Activated T-cell treated with anti-CD3 and anti-CD28 coated beads, Interleukin-2, amount 50 U/mL, for 1 hour (primary cell): ENCODE data around the gene ACAP2.
"Not testable (repeated sequence)": the region's sequence is repeated elsewhere in the genome, so short reads cannot be mapped to it uniquely, and the experiment has no call there.

Experiments used
- DNase-seq: peaks from one replicate; pipeline ENCODE4 v3.0.0-alpha.2; 2020

ACAP2 gene

DNA sequence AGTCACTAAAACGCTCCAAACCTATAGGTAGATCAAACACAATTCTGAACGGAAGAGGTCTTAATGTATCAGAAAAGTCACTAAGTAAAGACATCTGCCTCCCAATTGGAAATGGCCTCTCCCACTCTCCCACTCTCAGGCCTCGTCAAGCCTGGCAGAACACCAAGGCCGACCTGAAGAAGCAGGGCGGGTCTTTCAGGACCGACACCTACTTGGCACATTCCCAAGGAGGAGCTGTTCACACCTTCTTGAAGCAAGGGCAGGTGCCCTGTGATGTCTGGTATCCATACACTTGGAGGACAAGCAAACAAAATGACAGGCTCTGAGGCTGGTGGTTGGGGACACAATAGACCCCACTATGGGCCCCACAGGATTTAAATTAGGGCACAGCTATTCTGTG lies 201.9 kb downstream of the ACAP2 start:
- no peak for DNase-seq

DNA sequence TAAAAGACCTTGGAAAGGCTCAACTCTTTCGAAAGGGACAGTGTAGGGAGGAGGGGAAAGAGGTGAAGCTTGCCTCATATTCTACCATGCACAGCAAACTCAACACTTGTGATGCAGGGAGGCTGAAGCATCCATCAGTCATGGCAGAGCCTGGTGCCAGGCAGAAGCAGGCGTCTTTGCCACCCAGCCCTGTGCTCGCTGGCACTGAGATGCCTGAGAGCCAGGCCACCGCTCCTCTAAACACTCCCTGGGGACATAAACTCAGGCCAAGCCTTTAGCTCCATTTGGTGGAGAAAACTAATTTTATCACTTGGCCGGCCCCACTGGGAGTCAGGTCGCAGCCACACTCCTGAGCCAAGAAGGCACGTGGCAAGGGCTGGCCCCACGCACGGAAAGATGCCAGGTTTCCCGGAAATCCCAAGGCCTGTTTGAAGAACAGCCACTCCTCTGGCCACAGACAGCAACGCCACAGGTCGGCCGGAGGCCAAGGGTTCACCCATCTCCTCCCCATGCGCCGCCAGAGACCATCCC lies 202.6 kb downstream of the ACAP2 start:
- DNase-seq: no peak

DNA sequence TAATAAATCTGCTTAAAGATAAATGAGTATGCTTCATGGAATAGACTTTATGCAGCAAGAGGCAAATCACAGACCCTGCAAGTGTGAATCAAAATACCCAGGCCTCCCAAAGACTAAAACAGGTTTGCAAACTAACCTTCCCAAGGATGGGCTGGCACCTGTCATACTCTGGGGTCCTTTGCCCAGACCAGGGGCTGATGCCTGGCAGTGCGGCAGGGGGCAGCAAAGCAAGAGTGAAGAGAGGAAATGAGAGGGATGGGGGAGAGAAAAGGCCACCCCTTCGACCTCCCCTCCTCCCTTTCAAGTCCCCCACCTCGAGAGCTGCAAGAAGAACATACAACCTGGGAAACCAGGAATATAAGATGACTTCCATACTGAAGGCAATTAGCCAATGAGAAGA lies 203.7 kb downstream of the ACAP2 start:
- no peak for DNase-seq

DNA sequence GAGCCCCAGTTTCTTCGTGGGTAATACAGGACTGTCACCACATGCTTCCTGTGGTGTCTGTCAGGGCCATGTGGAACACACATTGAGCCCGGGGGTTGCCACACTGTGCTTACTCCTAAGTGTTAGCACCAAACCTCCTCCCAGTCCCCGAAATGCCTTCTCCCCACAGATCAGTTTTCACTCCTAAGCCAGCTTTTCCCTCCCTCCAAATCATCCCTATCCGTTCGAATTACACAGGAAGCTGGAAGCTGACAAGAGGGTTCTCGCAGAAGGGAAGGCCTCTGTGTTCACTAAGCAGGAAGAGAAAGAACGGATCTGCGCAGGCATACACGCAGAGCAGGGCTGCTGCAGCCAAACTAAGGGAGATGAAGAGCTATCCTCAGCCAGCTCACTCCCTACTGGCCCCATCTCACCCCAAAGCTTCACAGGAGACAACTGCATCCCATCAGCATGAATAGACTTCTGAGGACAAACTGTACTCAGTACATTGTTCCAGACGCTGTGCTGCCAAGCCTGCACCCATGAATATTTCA lies 204.2 kb downstream of the ACAP2 start:
- no peak for DNase-seq

DNA sequence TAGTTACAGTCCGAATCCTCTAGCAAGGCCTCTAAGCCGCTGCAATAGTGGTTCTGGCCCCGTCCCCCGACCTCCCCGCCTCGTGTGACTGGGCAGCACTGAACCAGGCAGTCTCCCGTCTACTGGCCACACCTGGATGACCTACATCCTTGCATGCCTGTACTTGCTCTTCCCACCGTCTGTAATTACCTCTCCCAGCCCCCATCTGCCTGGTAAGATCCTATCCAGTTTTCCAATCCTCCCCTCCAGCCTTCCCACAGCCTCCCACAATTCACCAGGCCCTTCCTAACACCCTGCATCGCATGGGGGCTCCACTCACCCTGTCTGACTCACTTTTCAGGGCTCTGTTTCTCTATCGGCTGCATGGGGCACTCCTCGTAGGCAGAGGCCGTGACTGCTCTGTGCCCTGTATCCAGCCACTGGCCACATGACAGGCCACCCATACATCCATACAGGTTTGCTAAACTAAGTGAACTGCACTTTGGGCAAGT lies 204.7 kb downstream of the ACAP2 start:
- no peak for DNase-seq

DNA sequence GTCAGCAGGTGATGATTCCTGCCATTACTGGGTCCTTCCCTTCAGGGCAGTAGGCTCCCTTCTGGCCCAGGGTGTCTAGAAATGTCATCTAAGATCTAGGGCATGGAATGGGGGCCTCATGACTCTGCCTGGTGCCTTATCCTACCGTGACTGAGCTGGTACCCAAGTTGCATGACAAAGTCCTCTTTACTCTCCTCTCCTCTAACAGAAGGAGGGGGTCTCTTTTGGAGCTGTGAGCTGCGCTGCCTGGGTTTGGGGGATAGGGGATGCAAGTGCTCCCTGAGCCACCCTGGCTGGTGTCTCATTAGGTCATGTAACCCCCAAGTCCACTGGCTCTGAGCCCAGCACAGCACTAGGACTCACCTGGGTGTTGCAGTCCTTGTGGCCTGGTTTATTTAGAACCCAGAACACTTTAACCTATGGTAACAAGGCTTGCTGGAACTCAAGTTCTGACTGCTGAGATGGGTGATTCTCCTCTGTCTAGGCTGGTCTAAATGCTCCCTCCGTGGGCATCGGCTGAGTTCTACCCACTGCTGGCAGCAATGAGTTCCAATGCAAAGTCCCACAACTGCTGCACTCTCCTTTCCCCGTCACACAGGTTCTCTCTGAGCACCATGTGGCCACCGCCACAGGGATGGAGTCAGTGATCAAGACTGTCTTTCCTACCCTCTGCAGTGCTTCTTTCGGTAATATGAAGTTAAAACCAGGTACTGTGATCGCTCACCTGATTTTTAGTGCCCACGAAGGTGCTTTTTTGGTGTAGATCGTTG lies 205.8 kb downstream of the ACAP2 start:
- DNase-seq: no peak

DNA sequence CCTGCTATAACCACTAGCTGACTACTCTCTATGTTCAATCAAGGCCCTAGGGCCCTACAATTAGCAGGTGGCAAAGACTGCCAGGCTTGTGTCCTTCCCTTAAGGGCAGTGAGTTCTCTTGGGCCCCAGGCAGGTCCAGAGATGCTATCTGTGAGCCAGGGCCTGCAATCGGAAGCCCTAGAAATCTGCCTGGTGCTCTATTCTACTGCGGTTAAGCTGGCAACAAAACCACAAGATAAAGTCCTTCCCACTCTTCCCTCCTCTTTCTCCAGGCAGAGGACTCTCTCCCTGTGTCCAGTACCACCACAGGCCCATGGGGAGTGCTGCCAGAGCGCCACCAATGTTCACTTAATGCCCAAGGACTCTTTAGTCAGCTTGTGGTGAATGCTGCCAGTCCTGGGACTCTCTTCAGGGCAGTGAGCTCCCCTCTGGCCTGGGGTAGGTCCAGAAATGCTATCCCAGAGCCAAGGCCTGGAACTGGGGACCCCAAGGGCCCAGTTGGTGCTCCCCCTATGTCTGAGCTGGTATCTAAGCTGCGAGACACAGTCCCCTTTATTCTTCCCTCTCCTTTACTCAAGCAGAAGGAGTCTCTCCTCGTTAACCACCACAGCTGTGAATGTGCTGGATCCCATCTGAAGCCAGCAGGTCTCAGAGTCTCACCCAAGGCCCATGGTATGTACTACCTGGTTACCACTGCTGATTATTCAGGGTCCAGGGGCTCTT lies 206.6 kb downstream of the ACAP2 start:
- DNase-seq: no peak

DNA sequence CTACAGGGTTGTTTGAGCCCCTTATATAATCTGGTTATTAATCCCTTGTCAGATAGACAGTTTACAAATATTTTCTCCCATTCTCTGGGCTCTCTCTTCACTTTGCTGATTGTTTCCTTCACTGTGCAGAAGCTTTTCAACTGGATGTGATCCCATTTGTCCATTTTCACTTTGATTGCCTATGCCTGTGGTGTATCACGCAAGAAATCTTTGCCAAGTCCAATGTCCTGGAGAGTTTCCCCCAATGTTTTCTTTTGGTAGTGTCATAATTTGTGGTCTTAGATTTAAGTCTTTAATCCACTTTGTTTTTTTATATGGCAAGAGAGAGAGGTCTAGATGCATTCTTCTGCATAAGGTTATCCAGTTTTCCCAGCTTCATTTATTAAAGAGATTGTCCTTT lies 212.6 kb downstream of the ACAP2 start:
- no peak for DNase-seq

DNA sequence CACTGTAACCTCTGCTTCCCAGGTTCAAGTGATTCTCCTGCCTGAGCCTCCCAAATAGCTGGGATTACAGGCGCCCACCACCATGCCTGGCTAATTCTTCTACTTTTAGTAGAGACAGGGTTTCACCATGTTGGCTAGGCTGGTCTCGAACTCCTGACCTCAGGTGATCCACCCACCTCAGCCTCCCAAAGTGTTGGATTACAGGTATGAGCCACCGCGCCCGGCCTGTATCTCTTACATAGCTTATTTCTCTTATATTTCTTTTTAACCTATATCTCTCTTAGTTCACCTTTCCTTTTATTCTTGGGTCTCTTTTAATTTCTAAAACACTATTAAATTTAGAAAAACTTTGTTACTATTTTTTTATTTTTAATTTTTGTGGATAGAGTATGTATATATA lies 213.9 kb downstream of the ACAP2 start:
- DNase-seq: not testable (repeated sequence)

DNA sequence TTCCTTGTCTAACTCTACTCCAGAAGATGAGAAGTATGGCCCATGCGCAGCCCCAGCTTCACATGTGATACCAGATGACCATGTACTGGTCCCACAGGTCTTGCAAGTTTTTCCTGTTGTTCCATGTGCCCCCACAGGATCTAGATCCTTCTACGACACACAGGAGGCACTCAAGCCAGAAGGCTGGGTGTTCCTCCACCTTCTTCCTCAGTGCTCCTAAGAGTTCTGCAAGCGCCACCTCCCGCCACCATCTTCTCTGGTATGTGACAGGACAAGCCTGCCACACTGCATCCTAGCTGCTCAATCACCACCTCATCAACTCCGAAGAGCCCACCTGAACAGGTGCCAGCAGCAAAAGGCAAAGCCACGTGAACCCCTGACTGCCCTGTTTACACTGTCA lies 214.9 kb downstream of the ACAP2 start:
- no peak for DNase-seq

DNA sequence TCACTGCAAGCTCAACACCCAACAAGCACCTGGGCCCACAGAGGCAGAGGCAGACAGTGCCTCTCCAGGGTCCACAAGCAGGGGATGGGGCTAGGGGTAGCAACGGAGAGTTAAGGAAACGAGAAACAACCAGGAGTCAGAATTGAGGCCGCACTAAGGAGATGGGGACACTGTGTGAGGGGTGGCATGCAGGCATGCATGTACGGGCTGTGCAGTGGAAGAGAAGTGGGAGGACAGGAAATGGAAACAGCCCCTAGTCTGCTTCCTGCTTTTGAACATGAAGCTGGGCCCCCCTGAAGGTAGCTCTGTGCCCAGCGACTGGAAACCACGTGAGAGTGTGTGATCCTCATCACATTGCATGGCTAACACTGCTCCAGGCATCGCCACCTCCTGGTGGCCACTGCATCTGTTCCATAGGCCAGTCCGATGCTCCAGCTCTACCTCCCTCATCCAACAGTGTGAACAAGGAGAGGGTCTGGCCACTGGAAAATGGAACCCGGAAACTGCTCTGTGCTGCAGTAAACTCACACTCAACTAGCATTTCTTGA lies 215.8 kb downstream of the ACAP2 start:
- no peak for DNase-seq

DNA sequence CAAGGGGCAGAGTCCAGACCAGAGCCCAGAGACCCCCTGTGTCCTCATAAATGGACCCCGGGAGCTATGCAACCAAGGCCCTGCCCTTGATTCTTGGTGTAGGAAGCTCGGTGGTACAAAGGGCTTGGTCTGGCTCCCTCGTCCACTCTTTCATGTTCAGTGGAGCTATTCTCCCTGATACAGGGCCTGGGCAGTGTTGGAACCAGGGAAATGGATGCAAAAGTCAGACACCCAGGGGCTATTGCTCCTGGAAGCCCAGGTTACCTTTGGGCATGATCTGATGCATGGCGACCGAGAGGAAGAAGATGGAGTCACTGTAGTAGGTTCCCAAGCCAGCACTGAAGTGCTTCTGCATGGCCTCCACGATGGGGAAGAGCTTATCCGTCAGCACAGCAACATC lies 216.4 kb downstream of the ACAP2 start:
- DNase-seq: no peak

DNA sequence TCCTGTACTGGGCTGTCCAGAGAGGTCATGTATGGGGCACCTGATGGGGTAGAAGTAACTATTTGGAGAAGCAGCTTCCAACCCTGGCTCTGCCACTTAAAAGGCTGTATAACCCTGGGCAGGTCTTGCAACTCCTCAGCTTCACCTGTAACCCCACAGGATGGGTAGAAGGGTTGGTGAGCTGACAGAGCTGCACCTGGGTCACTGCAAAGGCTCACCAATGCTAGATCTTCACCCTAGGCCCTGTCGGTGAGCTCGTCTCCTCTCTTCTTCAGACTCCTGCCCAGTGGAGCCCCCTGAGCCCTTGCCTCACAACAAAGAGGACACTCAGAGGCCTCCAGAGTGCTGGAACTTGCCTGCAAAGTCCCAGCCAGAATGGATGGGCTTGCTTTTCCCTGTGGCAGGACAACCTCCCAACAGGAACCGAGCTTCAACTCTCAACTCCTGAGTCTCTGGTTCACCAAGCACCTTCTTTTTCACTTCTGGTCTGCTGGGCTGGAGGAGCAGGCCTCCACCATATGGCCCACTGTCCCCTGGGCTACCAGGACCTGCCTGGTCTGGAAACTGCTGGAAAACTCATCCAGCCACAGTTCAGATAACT lies 217.7 kb downstream of the ACAP2 start:
- no peak for DNase-seq
